Naive B cell (primary cell): ENCODE measurements around the gene NLN. TPM values are rescaled to one million over a fixed set of nuclear protein-coding genes. Genes with fewer than 3 reads are reported as not detected.
"Not testable (repeated sequence)": the region's sequence is repeated elsewhere in the genome, so short reads cannot be mapped to it uniquely, and the experiment has no call there.

Experiments
- ATAC-seq, 2 donors: fragments of 150-1000 bp; cut with Tn5 transposase; 2 replicates each; pipeline ENCODE4 v1.10.0; 2021; ENCODE audit warnings: low read depth in 2 of 2, mild to moderate bottlenecking in 2 of 2, moderate library complexity in 2 of 2
- DNase-seq: peaks from one replicate; pipeline ENCODE4 v3.0.0; 2022
- H3K27ac Mint-ChIP-seq, 6 donors: one replicate each; pipeline ENCODE4 v1.8.0; 2020 to 2022; ENCODE audit warnings: mild to moderate bottlenecking in 6 of 6, mixed read lengths in 6 of 6, moderate library complexity in 5 of 6, inconsistent platforms in 2 of 6
- H3K27me3 Mint-ChIP-seq, 3 donors: one replicate each; pipeline ENCODE4 v1.8.0; 2021 to 2022; ENCODE audit warnings: mixed read lengths in 3 of 3, mild to moderate bottlenecking in 1 of 3
- H3K36me3 Mint-ChIP-seq, 2 donors: one replicate each; pipeline ENCODE4 v1.8.0; 2020 to 2022; ENCODE audit warnings: mixed read lengths in 2 of 2, inconsistent platforms in 1 of 2, mild to moderate bottlenecking in 1 of 2
- H3K4me1 Mint-ChIP-seq, 3 donors: one replicate each; pipeline ENCODE4 v1.8.0; 2020 to 2022; ENCODE audit warnings: mixed read lengths in 3 of 3, inconsistent platforms in 1 of 3, mild to moderate bottlenecking in 1 of 3, moderate library complexity in 1 of 3
- H3K4me3 Mint-ChIP-seq, 8 donors: one replicate each; pipeline ENCODE4 v1.8.0; 2020 to 2022; ENCODE audit warnings: mild to moderate bottlenecking in 8 of 8, mixed read lengths in 8 of 8, moderate library complexity in 8 of 8, inconsistent platforms in 2 of 8
- H3K9me3 Mint-ChIP-seq, 7 donors: one replicate each; pipeline ENCODE4 v1.8.0; 2020 to 2022; ENCODE audit warnings: mixed read lengths in 7 of 7, mild to moderate bottlenecking in 5 of 7, inconsistent platforms in 2 of 7, moderate library complexity in 1 of 7
- polyA plus RNA-seq, 6 donors: library from polyadenylated mRNA; unstranded; fragments of 300-500 nt; fragmentation: Illumina TruSeq; gene quantifications; one replicate each; pipeline ENCODE4 v1.2.3, GENCODE V29; 2021; ENCODE audit warnings: low read depth in 6 of 6

Gene NLN
- polyA plus RNA-seq, 6 donors from 2014 or later: 1.9 to 7.3 (median 4.1) TPM

GRCh38 chr5:65791712-65792673 lies 70.0 kb downstream of the NLN start:
- H3K4me1 Mint-ChIP-seq: peaks cover 6 to 10% (median 8%) of the 10 kb centered on the region in 3 donors
- peaks cover 5 to 23% (median 13%) of the 10 kb centered on the region in 7 donors for H3K9me3 Mint-ChIP-seq
- H3K27ac Mint-ChIP-seq: peak overlapping the region in 1 of 6 donors; percentile 67
- DNase-seq (no peak), ATAC-seq (no peak)
- no peaks in the 10 kb centered on the region for H3K27me3 Mint-ChIP-seq
- H3K4me3 Mint-ChIP-seq: no peak overlapping the region
- H3K36me3 Mint-ChIP-seq: peaks cover 17 to 21% of the 10 kb centered on the region in 2 donors

GRCh38 chr5:65796269-65796668 lies 74.3 kb downstream of the NLN start:
- Mint-ChIP-seq H3K4me1 (no peaks in the 10 kb centered on the region), H3K27ac (peak overlapping the region in 1 of 6 donors; percentile 75), H3K4me3 (no peak overlapping the region), H3K36me3 (peaks cover 0 to 8% of the 10 kb centered on the region in 2 donors), H3K27me3 (no peaks in the 10 kb centered on the region), H3K9me3 (no peaks in the 10 kb centered on the region)
- no peak for DNase-seq
- ATAC-seq: no peak

- H3K36me3 Mint-ChIP-seq: peaks cover 3 to 13% of the 10 kb centered on the region in 2 donors
- H3K4me1 Mint-ChIP-seq: no peaks in the 10 kb centered on the region
- no peak overlapping the region for H3K27ac Mint-ChIP-seq
- H3K4me3 Mint-ChIP-seq: no peak overlapping the region
- H3K9me3 Mint-ChIP-seq: peaks cover 0 to 2% (median under 1%) of the 10 kb centered on the region in 7 donors
- H3K27me3 Mint-ChIP-seq: no peaks in the 10 kb centered on the region
- ATAC-seq (no peak), DNase-seq (no peak)
These were observed 74.8 kb downstream of the NLN start for GRCh38 chr5:65796751-65797316.

GRCh38 chr5:65797481-65797880 lies 75.5 kb downstream of the NLN start:
- ATAC-seq (no peak), DNase-seq (no peak)
- H3K4me3 Mint-ChIP-seq: no peak overlapping the region
- peaks cover 0 to 6% (median 2%) of the 10 kb centered on the region in 7 donors for H3K9me3 Mint-ChIP-seq
- H3K27me3 Mint-ChIP-seq: no peaks in the 10 kb centered on the region
- H3K27ac Mint-ChIP-seq: no peak overlapping the region
- peaks cover 8 to 15% of the 10 kb centered on the region in 2 donors for H3K36me3 Mint-ChIP-seq
- no peaks in the 10 kb centered on the region for H3K4me1 Mint-ChIP-seq

GRCh38 chr5:65799857-65800256 lies 77.9 kb downstream of the NLN start:
- no peak for DNase-seq
- H3K27me3 Mint-ChIP-seq: no peaks in the 10 kb centered on the region

GRCh38 chr5:65800775-65801174 lies 78.8 kb downstream of the NLN start:
- Mint-ChIP-seq H3K36me3 (peaks cover 16 to 19% of the 10 kb centered on the region in 2 donors), H3K27ac (no peak overlapping the region)

More at GRCh38 chr5:65799857-65800256, 77.9 kb downstream of the NLN start:
- Mint-ChIP-seq H3K9me3 (peaks cover 0 to 14% (median 7%) of the 10 kb centered on the region in 7 donors), H3K4me1 (no peaks in the 10 kb centered on the region), H3K36me3 (peaks cover 10 to 15% of the 10 kb centered on the region in 2 donors), H3K27ac (no peak overlapping the region), H3K4me3 (no peak overlapping the region)
- no peak for ATAC-seq

GRCh38 chr5:65801352-65801783 lies 79.4 kb downstream of the NLN start:
- H3K4me1 Mint-ChIP-seq: no peaks in the 10 kb centered on the region
- no peak overlapping the region for H3K4me3 Mint-ChIP-seq
- H3K27me3 Mint-ChIP-seq: no peaks in the 10 kb centered on the region
- DNase-seq: no peak
- H3K9me3 Mint-ChIP-seq: peaks cover 0 to 14% (median 7%) of the 10 kb centered on the region in 7 donors
- peaks cover 16 to 19% of the 10 kb centered on the region in 2 donors for H3K36me3 Mint-ChIP-seq
- no peak for ATAC-seq
- no peak overlapping the region for H3K27ac Mint-ChIP-seq

More at GRCh38 chr5:65800775-65801174, 78.8 kb downstream of the NLN start:
- peaks cover 0 to 14% (median 7%) of the 10 kb centered on the region in 7 donors for H3K9me3 Mint-ChIP-seq
- DNase-seq: no peak
- H3K4me1 Mint-ChIP-seq: no peaks in the 10 kb centered on the region
- H3K4me3 Mint-ChIP-seq: no peak overlapping the region
- no peaks in the 10 kb centered on the region for H3K27me3 Mint-ChIP-seq
- no peak for ATAC-seq

GRCh38 chr5:65802080-65802479 lies 80.1 kb downstream of the NLN start:
- Mint-ChIP-seq H3K36me3 (peaks cover 16 to 19% of the 10 kb centered on the region in 2 donors), H3K9me3 (peaks cover 0 to 14% (median 7%) of the 10 kb centered on the region in 7 donors), H3K27ac (no peak overlapping the region), H3K27me3 (no peaks in the 10 kb centered on the region), H3K4me1 (no peaks in the 10 kb centered on the region), H3K4me3 (peak overlapping the region in 1 of 8 donors; percentile 71)
- DNase-seq (no peak), ATAC-seq (no peak)

GRCh38 chr5:65802820-65803219 lies 80.8 kb downstream of the NLN start:
- H3K36me3 Mint-ChIP-seq: peaks cover 13 to 16% of the 10 kb centered on the region in 2 donors
- DNase-seq (no peak), ATAC-seq (no peak)

GRCh38 chr5:65803699-65804391 lies 81.8 kb downstream of the NLN start:
- peak overlapping the region in 1 of 6 donors; percentile 14 for H3K27ac Mint-ChIP-seq
- H3K36me3 Mint-ChIP-seq: peaks cover 15 to 16% of the 10 kb centered on the region in 2 donors
- no peaks in the 10 kb centered on the region for H3K4me1 Mint-ChIP-seq
- H3K4me3 Mint-ChIP-seq: peak overlapping the region in 1 of 8 donors; percentile 20
- peaks cover 0 to 14% (median 7%) of the 10 kb centered on the region in 7 donors for H3K9me3 Mint-ChIP-seq
- no peaks in the 10 kb centered on the region for H3K27me3 Mint-ChIP-seq
- ATAC-seq (no peak), DNase-seq (no peak)

More at GRCh38 chr5:65802820-65803219, 80.8 kb downstream of the NLN start:
- H3K4me1 Mint-ChIP-seq: no peaks in the 10 kb centered on the region
- H3K27me3 Mint-ChIP-seq: no peaks in the 10 kb centered on the region
- no peak overlapping the region for H3K4me3 Mint-ChIP-seq
- H3K27ac Mint-ChIP-seq: peak overlapping the region in 1 of 6 donors; percentile 65
- peaks cover 0 to 14% (median 7%) of the 10 kb centered on the region in 7 donors for H3K9me3 Mint-ChIP-seq

GRCh38 chr5:65805089-65805488 lies 83.1 kb downstream of the NLN start:
- Mint-ChIP-seq H3K4me3 (no peak overlapping the region), H3K4me1 (no peaks in the 10 kb centered on the region), H3K36me3 (peaks cover 21 to 27% of the 10 kb centered on the region in 2 donors), H3K27me3 (no peaks in the 10 kb centered on the region), H3K9me3 (peaks cover 0 to 14% (median 7%) of the 10 kb centered on the region in 7 donors), H3K27ac (peak overlapping the region in 1 of 6 donors; percentile 10)
- DNase-seq (no peak), ATAC-seq (no peak)

GRCh38 chr5:65807494-65807893 lies 85.5 kb downstream of the NLN start:
- H3K4me3 Mint-ChIP-seq, DNase-seq, H3K27me3 Mint-ChIP-seq, H3K27ac Mint-ChIP-seq, ATAC-seq, H3K4me1 Mint-ChIP-seq: not testable (repeated sequence)
- peaks cover 0 to 11% (median 3%) of the 10 kb centered on the region in 7 donors for H3K9me3 Mint-ChIP-seq
- H3K36me3 Mint-ChIP-seq: peaks cover 14 to 26% of the 10 kb centered on the region in 2 donors

- Mint-ChIP-seq H3K4me3 (no peak overlapping the region), H3K9me3 (peaks cover 0 to 6% (median 0%) of the 10 kb centered on the region in 7 donors), H3K36me3 (peaks cover 14 to 32% of the 10 kb centered on the region in 2 donors), H3K27me3 (no peaks in the 10 kb centered on the region), H3K4me1 (no peaks in the 10 kb centered on the region), H3K27ac (no peak overlapping the region)
- ATAC-seq (no peak), DNase-seq (no peak)
These were observed 86.3 kb downstream of the NLN start for GRCh38 chr5:65808251-65808741.
